ENCODE data around the gene CLECL1.

DNA sequence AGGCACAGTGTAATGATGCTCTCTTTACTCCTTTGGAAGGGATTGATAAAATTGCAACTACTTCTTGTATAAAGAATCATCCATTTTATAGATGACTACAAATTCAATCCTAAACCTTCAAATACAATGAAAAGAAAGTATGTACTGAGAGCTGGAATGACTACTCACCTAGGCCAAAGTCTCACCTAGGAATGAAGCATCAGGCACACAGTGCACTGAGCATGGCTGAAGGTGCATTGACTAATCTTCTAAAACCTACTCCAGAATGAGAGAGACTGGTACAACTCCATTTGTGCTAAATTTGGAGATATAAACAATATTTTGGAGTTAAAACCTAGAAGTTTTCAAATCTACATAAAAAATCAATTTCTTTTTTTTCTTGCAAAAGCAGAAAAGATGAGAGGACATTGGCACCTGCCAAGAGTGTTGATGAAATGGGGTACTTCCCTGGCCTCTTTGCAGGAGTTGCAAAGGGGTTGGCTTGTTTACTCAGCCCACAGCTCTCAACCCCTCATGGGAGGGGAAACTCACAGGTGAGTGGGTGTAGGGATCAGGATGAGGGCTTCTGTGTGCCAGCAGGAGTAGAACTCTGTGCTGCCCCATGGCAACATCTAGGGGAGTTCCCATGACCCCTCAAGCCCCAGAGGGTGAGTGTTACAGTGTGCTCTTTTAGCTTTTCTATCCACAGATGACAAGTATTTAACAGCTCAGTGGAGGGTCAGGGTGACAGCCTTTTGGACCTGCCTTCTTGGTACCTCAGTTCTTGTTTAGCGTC, 31.3 kb downstream of the CLECL1 start:
- TF ChIP-seq, protein P1, sequence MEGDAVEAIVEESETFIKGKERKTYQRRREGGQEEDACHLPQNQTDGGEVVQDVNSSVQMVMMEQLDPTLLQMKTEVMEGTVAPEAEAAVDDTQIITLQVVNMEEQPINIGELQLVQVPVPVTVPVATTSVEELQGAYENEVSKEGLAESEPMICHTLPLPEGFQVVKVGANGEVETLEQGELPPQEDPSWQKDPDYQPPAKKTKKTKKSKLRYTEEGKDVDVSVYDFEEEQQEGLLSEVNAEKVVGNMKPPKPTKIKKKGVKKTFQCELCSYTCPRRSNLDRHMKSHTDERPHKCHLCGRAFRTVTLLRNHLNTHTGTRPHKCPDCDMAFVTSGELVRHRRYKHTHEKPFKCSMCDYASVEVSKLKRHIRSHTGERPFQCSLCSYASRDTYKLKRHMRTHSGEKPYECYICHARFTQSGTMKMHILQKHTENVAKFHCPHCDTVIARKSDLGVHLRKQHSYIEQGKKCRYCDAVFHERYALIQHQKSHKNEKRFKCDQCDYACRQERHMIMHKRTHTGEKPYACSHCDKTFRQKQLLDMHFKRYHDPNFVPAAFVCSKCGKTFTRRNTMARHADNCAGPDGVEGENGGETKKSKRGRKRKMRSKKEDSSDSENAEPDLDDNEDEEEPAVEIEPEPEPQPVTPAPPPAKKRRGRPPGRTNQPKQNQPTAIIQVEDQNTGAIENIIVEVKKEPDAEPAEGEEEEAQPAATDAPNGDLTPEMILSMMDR (IDR thresholded peaks at IDR 0.05), result no peak
- no peak for TF ChIP-seq POLR2A (IDR thresholded peaks at IDR 0.05)

All from uterus (tissue), 2 donors.